ENCODE results near the gene PNMT.

DNA sequence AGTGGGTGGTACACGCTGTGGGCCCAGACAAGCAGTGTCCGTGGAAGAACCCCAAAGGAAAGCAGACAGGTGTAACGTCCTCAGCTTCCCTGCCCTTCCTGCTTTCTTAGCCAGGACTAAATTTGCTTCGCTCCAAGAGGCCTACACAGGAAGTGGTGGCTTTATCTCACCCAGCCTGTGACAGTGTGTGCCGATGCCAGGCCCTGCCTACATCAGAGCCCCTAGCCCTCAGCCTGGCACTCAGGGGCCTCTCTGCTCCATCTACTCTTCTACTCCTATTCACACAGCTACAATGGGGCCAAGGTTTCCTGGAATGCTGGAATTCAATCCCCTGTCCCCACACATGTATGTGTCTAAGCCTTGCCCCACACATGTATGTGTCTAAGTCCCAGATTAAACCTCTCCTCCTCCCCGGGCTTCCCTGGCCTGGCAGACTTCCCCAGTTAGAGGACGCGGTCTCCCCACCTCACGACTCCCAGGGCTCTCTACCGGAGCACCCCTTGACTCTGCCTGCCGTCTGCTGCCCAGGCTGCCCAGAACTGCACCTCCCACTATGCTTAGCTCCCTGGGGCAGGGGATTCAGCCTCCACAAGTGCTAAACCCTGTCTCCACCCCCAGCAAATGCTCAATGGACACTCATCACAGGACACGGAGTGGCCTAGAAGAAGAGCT, 11.4 kb downstream of the PNMT start:
- TF ChIP-seq, protein P1, sequence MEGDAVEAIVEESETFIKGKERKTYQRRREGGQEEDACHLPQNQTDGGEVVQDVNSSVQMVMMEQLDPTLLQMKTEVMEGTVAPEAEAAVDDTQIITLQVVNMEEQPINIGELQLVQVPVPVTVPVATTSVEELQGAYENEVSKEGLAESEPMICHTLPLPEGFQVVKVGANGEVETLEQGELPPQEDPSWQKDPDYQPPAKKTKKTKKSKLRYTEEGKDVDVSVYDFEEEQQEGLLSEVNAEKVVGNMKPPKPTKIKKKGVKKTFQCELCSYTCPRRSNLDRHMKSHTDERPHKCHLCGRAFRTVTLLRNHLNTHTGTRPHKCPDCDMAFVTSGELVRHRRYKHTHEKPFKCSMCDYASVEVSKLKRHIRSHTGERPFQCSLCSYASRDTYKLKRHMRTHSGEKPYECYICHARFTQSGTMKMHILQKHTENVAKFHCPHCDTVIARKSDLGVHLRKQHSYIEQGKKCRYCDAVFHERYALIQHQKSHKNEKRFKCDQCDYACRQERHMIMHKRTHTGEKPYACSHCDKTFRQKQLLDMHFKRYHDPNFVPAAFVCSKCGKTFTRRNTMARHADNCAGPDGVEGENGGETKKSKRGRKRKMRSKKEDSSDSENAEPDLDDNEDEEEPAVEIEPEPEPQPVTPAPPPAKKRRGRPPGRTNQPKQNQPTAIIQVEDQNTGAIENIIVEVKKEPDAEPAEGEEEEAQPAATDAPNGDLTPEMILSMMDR (IDR thresholded peaks at IDR 0.05): no peak
- no peak for TF ChIP-seq POLR2A (IDR thresholded peaks at IDR 0.05)

Measured in testis (tissue), 2 donors.